NCI-H2196 (cell line): Measurements from ENCODE around the gene RAP1B.

Experiments
- DNase-seq: peaks from one replicate; lab custom pipeline; 2025; ENCODE audit not compliant: unreplicated experiment; lab: John Stamatoyannopoulos, UW

Gene RAP1B

DNA sequence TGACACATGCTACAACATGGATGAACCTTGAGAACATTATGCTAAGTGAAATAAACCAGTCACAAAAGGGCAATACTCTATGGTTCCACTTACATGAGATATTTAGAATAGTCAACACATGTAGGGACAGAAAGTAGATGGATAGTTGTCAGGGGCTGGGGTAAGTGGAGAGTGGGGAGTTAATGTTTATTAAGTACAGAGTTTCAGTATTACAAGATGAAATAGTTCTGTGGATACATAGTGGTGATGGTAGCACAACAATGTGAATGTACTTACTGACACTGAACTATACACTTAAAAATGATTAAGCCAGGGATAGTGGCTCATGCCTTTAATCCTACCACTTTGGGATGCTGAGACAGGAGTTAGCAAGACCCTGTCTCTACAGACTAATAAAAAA, 84.8 kb downstream of the RAP1B start:
- DNase-seq: no peak

DNA sequence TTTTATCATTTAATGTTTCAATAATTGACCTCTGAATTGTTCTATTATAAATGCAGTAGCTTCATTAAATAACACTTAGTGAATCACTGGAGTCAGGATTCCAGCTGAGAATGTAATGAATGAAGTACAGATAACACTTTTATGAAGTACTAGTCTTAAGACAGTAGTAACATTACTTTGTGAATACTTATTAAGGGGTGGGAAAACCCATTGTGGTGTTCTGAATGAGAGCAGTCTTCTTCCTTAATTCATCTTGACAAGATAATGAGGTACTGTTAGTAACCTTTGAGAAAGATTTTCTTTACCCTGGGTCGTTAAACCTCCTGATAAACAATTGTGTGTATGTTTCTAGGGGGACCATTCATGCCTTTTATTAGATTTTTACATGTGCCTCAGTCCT, 88.8 kb downstream of the RAP1B start:
- no peak for DNase-seq
